H1 (cell line): ENCODE results near the gene COMP. TPM values are rescaled to one million over a fixed set of nuclear protein-coding genes. Genes with fewer than 3 reads are reported as not detected.

Experiments
- SP2 ChIP-seq: IDR thresholded peaks from 2 replicates; pipeline ENCODE4 v1.6.1; 2012; ENCODE audit warnings: mild to moderate bottlenecking, low read length, inconsistent platforms
- polyA plus RNA-seq, 7 experiments: library from polyadenylated mRNA; depleted of rRNA in 3 of 7; stranded (reverse) in 5 of 7; unstranded in 2 of 7; fragments of >200 nt in 5 of 7; fragments of 200-250 nt in 2 of 7; gene quantifications; 1 replicate in 5 of 7; 2 replicates in 1 of 7; 4 replicates in 1 of 7; pipeline versions ENCODE4 v1.2.1 to v1.2.3, GENCODE V29; 2011 to 2013; ENCODE audit warnings: missing spikeins in 2 of 7, mixed read lengths in 2 of 7
- total RNA-seq: library from RNA; stranded (reverse); fragmentation: NEBNext Ultra II Directional; extraction: Animal tissue kit (Norgen Biotek cat#: 25700); gene quantifications from 2 replicates; pipeline ENCODE4 v1.2.1, GENCODE V29; 2021
- TF ChIP-seq, protein P1 (sequence below): fragments of 300-600 bp; sonication (generic); IDR thresholded peaks from 2 replicates; pipeline ENCODE4 v1.7.1; 2012; ENCODE audit warnings: low read length, moderate library complexity, mild to moderate bottlenecking, inconsistent platforms; ENCODE audit not compliant: insufficient replicate concordance

The COMP gene
- total and polyA plus RNA-seq, 2 of the 8 experiments (the other 6 are each of a cell fraction or from before 2014, with no cell fraction given), result 0.17 TPM

DNA sequence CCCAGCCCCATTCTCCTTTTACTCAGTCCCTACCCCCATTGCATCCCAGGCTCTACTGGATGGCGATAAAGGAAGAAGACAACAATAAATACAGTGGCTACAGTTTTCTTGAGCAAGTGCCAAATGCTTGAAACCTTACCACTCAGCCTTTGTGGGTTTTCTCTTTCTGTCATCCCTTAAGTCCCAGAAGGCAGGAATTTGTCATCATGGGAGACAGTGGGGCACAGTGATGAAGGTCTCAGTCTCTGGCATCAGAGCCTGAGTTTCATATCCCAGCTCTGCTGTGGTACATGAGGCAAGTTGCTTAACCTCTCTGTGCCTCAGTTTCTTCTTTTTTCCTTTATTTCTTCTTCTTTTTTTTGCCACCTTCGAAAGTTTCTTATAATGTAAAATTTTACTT is 5.1 kb upstream of the COMP start (continued):
- TF ChIP-seq, protein P1, sequence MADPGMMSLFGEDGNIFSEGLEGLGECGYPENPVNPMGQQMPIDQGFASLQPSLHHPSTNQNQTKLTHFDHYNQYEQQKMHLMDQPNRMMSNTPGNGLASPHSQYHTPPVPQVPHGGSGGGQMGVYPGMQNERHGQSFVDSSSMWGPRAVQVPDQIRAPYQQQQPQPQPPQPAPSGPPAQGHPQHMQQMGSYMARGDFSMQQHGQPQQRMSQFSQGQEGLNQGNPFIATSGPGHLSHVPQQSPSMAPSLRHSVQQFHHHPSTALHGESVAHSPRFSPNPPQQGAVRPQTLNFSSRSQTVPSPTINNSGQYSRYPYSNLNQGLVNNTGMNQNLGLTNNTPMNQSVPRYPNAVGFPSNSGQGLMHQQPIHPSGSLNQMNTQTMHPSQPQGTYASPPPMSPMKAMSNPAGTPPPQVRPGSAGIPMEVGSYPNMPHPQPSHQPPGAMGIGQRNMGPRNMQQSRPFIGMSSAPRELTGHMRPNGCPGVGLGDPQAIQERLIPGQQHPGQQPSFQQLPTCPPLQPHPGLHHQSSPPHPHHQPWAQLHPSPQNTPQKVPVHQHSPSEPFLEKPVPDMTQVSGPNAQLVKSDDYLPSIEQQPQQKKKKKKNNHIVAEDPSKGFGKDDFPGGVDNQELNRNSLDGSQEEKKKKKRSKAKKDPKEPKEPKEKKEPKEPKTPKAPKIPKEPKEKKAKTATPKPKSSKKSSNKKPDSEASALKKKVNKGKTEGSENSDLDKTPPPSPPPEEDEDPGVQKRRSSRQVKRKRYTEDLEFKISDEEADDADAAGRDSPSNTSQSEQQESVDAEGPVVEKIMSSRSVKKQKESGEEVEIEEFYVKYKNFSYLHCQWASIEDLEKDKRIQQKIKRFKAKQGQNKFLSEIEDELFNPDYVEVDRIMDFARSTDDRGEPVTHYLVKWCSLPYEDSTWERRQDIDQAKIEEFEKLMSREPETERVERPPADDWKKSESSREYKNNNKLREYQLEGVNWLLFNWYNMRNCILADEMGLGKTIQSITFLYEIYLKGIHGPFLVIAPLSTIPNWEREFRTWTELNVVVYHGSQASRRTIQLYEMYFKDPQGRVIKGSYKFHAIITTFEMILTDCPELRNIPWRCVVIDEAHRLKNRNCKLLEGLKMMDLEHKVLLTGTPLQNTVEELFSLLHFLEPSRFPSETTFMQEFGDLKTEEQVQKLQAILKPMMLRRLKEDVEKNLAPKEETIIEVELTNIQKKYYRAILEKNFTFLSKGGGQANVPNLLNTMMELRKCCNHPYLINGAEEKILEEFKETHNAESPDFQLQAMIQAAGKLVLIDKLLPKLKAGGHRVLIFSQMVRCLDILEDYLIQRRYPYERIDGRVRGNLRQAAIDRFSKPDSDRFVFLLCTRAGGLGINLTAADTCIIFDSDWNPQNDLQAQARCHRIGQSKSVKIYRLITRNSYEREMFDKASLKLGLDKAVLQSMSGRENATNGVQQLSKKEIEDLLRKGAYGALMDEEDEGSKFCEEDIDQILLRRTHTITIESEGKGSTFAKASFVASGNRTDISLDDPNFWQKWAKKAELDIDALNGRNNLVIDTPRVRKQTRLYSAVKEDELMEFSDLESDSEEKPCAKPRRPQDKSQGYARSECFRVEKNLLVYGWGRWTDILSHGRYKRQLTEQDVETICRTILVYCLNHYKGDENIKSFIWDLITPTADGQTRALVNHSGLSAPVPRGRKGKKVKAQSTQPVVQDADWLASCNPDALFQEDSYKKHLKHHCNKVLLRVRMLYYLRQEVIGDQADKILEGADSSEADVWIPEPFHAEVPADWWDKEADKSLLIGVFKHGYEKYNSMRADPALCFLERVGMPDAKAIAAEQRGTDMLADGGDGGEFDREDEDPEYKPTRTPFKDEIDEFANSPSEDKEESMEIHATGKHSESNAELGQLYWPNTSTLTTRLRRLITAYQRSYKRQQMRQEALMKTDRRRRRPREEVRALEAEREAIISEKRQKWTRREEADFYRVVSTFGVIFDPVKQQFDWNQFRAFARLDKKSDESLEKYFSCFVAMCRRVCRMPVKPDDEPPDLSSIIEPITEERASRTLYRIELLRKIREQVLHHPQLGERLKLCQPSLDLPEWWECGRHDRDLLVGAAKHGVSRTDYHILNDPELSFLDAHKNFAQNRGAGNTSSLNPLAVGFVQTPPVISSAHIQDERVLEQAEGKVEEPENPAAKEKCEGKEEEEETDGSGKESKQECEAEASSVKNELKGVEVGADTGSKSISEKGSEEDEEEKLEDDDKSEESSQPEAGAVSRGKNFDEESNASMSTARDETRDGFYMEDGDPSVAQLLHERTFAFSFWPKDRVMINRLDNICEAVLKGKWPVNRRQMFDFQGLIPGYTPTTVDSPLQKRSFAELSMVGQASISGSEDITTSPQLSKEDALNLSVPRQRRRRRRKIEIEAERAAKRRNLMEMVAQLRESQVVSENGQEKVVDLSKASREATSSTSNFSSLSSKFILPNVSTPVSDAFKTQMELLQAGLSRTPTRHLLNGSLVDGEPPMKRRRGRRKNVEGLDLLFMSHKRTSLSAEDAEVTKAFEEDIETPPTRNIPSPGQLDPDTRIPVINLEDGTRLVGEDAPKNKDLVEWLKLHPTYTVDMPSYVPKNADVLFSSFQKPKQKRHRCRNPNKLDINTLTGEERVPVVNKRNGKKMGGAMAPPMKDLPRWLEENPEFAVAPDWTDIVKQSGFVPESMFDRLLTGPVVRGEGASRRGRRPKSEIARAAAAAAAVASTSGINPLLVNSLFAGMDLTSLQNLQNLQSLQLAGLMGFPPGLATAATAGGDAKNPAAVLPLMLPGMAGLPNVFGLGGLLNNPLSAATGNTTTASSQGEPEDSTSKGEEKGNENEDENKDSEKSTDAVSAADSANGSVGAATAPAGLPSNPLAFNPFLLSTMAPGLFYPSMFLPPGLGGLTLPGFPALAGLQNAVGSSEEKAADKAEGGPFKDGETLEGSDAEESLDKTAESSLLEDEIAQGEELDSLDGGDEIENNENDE, result no peak
- TF ChIP-seq SP2, result no peak
- TF ChIP-seq, all 59 proteins: peak for 0
